GM18861 (cell line): ENCODE measurements around the gene DNAJB13.

ENCODE experiments used
- ATAC-seq: cut with Tn5 transposase; IDR thresholded peaks from one replicate; pipeline ENCODE4 v1.9.1; 2021; ENCODE audit not compliant: unreplicated experiment

DNAJB13 gene

GRCh38 chr11:73949912-73950311 is 914 bp upstream of the DNAJB13 start:
- no peak for ATAC-seq

DNA sequence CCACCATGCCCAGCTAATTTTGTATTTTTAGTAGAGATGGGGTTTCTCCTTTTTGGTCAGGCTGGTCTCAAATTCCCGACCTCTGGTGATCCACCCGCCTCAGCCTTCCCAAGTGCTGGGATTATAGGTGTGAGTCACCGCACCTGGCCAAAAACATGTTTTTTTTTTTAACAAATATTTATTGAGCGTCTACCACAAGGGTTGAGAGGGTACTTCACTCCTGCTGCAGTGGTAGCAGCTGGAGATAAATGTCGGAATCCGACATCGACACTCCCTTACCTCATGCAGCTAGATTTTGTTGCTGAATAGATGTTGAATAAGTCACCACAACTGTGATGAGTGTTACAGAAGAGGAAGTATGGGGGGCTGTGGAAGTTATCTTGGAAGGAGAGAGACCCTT is 971 bp downstream of the DNAJB13 start:
- ATAC-seq = no peak

DNA sequence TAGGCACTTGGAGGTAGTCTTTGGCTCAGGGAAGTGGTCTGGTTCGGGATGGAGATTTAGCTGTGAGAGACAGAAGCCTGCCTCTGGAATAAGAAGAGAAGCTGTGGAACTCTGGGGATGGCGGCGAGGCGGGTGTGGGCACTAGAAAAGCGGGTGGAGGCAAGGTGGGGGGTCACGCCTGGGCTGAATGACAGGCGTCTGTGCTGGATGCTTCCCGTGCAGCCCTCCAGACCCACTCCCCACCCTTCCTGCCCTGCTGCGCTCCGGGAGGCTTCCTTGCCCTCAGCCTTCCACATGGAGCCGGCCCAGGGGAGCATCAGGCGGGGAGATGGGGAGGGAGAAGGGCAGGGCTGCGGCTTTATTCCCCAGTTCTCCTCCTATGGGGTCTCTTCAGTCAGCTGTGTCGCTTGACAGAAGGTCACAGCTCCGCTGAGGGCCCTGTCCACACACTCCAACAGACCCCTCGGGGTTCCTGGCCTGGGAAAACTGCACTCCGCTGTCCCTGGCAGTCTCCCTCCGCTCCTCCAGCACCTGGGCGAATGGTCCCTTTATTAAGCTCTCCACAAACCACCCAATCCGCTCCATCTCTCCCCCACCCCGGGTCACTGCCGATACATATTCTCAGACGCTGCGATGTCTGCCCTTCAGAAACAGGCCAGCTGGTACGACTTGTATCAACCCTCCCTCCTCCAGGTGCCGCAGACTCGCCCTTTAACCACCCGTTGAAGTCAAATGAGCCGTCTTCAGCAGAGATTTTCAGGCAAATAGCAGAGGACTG is 6.2 kb downstream of the DNAJB13 start:
- ATAC-seq = no peak

GRCh38 chr11:73957654-73958361 is 7.0 kb downstream of the DNAJB13 start:
- ATAC-seq = no peak

- ATAC-seq = no peak
These were observed 7.8 kb downstream of the DNAJB13 start for GRCh38 chr11:73958521-73959141.

- no peak for ATAC-seq
These were observed 10.5 kb downstream of the DNAJB13 start for GRCh38 chr11:73961321-73961720.

DNA sequence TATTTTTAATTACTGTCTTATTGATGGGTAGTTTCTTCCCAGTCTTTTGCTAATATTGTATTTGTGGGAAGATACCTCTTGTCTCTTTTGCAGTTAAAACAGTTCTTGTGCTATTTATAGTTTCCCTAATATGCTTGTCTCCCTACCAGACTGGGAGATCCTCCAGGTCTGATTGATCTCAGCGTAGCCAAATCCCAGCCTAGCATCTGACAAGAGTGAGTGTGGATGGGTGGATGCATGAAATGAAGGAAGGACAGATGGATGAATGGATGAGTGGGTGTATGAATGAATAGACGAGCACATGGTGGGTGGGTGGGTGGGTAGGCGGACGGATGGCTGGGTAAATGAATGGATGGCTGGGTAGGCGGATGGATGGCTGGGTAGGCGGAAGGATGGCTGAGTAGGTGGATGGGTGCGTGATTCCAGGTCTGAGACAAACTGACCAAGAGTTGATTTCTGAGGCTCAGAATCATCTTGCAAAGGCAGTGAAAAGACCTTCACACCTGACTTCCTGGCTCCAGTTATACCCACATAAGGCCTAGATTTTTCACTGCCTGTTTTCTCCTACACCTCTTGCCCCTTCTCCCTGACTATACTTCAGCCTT is 11.4 kb downstream of the DNAJB13 start:
- ATAC-seq = no peak

- no peak for ATAC-seq
These were observed 13.0 kb downstream of the DNAJB13 start for GRCh38 chr11:73963861-73964260.

DNA sequence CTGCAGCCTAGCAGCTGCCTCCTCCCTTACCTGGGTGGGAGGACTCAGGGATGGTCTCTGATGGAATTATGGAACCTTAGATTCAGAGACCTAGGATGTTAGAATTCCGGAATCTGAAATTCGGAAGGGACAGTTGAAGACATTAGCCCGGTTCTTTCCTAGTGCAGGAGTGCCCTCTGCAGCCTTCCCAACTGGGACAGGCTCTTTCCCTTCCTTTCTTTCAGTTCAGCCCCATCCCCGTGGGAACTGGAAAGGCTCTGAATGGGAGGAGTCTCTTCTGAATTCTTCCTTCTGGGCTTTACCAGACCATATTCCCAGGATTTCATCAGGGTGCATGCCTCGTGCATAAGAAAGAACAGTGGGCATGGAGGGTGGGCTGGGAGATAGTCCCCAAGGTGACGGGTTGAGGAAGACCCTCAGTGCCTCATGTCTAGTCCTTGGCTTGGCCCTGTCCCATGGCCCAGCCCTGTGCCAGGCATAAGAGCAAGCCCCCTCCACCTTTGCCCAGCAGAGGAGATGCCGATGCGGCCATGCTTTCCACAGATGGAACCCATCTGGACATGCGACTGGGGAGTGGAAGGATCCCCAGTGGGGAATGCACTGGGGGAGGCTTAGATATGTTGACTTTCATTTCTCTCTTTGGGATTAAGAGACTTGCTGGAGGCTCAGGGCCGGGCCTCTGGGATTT is 14.4 kb downstream of the DNAJB13 start:
- no peak for ATAC-seq

- no peak for ATAC-seq
These were observed 14.9 kb downstream of the DNAJB13 start for GRCh38 chr11:73965764-73966121.

DNA sequence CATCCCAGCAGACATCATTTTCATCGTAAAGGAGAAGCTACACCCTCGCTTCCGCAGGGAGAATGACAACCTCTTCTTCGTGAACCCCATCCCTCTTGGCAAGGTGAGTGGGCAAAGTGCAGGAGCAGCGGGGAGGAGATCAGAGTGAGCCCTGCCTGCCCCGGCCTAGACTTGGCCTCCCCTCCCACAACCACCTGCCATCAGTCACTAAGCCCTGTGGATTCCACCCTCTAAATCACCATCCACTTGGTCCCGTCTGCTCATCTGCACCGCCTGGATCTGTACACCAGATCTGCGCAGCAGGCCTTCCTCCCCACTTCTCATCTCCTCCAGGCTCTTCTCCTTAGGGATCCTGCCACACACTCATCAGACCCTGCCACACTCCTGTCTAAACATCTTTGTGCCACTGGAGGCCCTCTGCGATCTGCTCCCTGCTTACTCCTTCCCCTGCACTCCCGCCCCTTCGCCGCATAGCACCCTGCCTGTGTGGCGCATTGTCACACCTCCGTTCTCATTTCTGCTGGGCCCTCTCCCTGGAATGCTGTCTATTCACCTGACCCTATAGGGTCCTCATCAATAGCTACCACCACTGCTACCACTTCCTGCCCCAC is 17.6 kb downstream of the DNAJB13 start:
- no peak for ATAC-seq

- ATAC-seq = no peak
These were observed 18.3 kb downstream of the DNAJB13 start for GRCh38 chr11:73969091-73969490.

- no peak for ATAC-seq
These were observed 19.4 kb downstream of the DNAJB13 start for GRCh38 chr11:73969991-73970800.

DNA sequence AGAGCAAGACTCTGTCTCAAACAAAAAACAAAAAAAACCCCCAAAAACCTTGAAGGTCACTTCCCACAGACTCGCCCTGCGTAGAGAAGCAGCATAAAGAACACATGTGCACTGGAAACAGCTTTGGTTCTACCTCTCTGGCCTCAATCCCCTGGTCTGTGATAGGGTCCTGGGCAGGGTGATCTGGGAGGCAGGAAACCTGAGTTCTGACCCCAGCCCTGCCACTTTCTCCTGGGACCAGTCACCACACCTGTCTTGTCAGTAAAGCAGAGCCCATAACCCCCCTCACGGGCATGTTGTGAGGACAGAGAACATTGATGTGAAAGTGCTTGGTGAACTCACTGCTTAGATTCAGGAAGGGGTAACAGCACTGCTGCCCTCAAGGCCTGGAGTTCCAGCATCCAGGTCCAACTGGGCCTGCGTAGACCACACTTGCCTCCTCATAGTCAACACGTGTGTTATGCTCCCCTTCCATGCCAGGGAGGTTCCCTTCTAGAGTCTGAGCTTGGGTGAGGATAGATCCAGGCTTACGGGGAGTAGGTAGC is 20.4 kb downstream of the DNAJB13 start:
- no peak for ATAC-seq

GRCh38 chr11:73972187-73972586 is 21.4 kb downstream of the DNAJB13 start:
- no peak for ATAC-seq

DNA sequence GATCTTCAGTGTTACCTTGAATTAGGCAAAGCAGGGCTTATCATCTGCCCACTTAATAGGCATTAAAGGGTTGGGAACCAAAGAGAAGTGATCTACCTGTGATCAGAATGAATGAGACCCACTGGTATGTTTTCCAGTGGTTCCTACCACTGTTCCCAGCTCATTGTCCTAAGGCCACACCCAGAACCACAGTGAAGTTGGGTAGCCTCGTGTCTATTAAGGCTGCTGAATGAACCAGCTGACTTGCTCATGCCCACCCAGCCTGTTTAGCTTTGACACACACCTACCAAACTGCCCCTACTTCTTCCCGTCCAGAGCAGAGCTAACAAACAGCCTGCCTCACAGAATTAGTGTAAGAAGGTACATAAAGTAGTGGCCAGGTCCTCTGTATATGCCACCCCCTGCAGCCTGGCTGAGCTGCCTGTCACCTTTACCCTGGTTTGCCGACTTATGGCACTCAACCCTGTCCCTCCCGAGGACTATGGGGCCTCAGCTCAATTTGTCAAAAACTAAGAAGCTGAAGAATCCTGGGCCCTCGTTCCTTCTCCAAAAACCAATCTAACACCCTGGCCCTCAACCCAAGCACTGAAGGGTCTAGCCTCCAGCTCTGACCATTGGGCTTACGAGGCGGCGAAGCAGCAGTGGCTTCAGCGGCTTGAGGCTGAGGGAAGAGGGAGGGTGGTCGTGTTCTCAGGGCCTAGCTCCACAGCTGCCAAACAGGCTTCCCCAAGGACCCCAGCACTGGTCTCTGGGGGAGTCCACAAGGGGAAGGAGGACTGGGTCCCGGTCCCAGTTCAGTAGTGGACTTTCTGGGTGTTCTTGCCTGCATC is 22.0 kb downstream of the DNAJB13 start:
- ATAC-seq = no peak

DNA sequence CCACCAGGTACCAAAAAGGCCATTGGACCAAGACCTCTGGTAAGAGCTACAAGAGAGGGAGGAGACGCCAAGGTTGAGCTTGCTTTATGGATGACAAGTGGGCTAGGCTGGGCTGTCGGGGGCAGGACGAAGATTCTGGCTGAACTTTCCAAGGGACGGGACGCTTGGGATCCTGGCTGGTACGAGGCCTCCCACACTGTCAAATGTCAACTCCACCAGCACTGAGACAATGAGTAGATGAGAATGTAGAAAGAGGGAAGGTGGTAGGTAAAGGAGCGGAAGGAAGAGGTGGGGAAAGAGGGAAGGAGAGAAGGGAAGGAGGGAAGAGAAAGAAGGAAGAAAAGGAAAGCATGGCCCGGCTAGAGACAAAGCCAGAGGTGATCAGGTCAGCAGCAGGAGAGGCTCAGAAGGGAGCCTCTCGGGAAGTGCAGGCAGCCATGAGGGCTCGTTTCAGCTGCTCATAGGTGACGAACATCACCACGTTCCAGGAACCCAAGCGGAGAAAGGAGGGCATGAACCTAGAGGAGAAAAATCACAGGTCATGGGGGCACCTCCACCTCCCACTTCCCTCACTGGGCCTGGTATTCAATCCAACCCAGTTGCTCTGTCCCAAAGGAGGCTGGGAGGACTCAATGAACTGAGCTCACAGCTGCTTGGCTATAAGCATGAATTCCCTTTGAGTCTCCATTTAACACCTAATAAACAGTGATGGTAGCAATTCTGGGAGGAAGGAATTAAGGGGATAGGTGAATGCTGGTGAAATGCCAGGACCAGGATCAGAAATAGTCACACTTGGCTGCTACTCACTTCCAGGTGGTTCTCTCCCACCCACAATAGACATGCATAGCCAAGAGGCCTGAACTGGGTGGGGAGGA is 24.0 kb downstream of the DNAJB13 start:
- no peak for ATAC-seq

- no peak for ATAC-seq
These were observed 24.6 kb downstream of the DNAJB13 start for GRCh38 chr11:73975479-73975757.
